Endodermal cell (in vitro differentiated cells): ENCODE results near the gene SLC27A2. TPM values are rescaled to one million over a fixed set of nuclear protein-coding genes. Genes with fewer than 3 reads are reported as not detected.

ENCODE experiments used
- DNase-seq: peaks from one replicate; pipeline ENCODE4 v3.0.0-alpha.2; 2017
- H3K27ac ChIP-seq: 2 replicates; pipeline ENCODE4 v1.5.1; 2013; ENCODE audit warnings: mild to moderate bottlenecking, low read depth, low read length, moderate library complexity
- H3K27me3 ChIP-seq: 2 replicates; pipeline ENCODE4 v1.6.1; 2013; ENCODE audit warnings: mild to moderate bottlenecking, low read length, moderate library complexity; ENCODE audit not compliant: insufficient read depth, control insufficient read depth, poor library complexity, severe bottlenecking
- H3K36me3 ChIP-seq: 2 replicates; pipeline ENCODE4 v1.7.0; 2013; ENCODE audit warnings: mild to moderate bottlenecking, low read length, moderate library complexity; ENCODE audit not compliant: control insufficient read depth, insufficient read depth
- H3K4me1 ChIP-seq: one replicate; pipeline ENCODE4 v1.7.0; 2013; ENCODE audit warnings: low read length; ENCODE audit not compliant: control insufficient read depth, insufficient read depth
- H3K4me3 ChIP-seq: 2 replicates; pipeline ENCODE4 v1.5.1; 2013; ENCODE audit warnings: mild to moderate bottlenecking, low read length, moderate library complexity
- H3K9ac ChIP-seq: 2 replicates; pipeline ENCODE4 v1.6.1; 2013; ENCODE audit warnings: mild to moderate bottlenecking, low read length, moderate library complexity; ENCODE audit not compliant: poor library complexity, severe bottlenecking; ENCODE audit errors: extremely low read depth
- H3K9me3 ChIP-seq: 2 replicates; pipeline ENCODE4 v1.6.1; 2013; ENCODE audit warnings: mild to moderate bottlenecking, low read length, moderate library complexity; ENCODE audit not compliant: control insufficient read depth
- H3K27ac Mint-ChIP-seq: 2 replicates; pipeline ENCODE4 v1.8.0; 2020; ENCODE audit warnings: mixed read lengths
- H3K27me3 Mint-ChIP-seq: 2 replicates; pipeline ENCODE4 v1.8.0; 2021; ENCODE audit warnings: mild to moderate bottlenecking, mixed read lengths; ENCODE audit not compliant: insufficient read depth
- H3K36me3 Mint-ChIP-seq: 2 replicates; pipeline ENCODE4 v1.8.0; 2020; ENCODE audit warnings: low read depth, mixed read lengths
- H3K4me1 Mint-ChIP-seq: 2 replicates; pipeline ENCODE4 v1.8.0; 2020; ENCODE audit warnings: mixed read lengths
- H3K4me3 Mint-ChIP-seq: 2 replicates; pipeline ENCODE4 v1.8.0; 2020; ENCODE audit warnings: mild to moderate bottlenecking, moderate library complexity, mixed read lengths
- H3K9me3 Mint-ChIP-seq: 2 replicates; pipeline ENCODE4 v1.8.0; 2020; ENCODE audit warnings: mild to moderate bottlenecking, mixed read lengths
- CTCF ChIP-seq: fragments of 200-600 bp; sonication (generic); conservative IDR thresholded peaks from 2 replicates; pipeline ENCODE4 v1.5.0; 2021; ENCODE audit warnings: antibody characterized with exemption, mild to moderate bottlenecking
- WGBS, 2 experiments: methylation state at CpG; one replicate each; pipeline versions ENCODE4 v1.1.5 to v1.1.7; 2013; ENCODE audit warnings: missing lambda C conversion rate in 2 of 2, mixed read lengths in 1 of 2; ENCODE audit not compliant: insufficient coverage in 1 of 2, insufficient read length in 1 of 2; 5-methylcytosine and 5-hydroxymethylcytosine counted together
- total RNA-seq, 2 donors: library from RNA; stranded (reverse); fragmentation: NEBNext Ultra II Directional in 1 of 2; extraction: Animal tissue kit (Norgen Biotek cat#: 25700) in 1 of 2; gene quantifications; 2 replicates in 1 of 2; 3 replicates in 1 of 2; pipeline ENCODE4 v1.2.1, GENCODE V29; 2021

Gene SLC27A2
- total RNA-seq, 2 donors from 2014 or later: 4.0 to 6.8 TPM

DNA sequence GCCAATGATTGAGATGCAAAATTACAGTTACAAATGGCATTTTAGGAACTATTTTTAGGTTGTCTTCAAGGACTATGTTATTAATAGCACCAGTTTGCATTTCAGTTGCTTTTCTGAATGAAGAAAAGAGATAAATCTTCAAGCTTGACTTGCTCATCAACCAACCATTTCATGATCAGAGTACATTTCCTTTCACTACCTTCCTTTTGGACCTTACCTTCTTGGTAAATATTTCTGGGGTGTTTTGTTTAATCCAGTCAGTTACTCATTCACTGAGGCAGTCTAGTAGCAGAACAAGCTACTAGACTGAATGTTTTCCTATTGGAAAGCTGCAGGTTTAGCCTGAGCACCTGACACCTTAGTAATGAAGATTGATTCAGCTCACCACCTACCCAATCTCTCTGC is 8.2 kb downstream of the SLC27A2 start:
- no peak overlapping the region for H3K4me3 Mint-ChIP-seq
- H3K9me3 Mint-ChIP-seq: no peaks in the 10 kb centered on the region
- DNase-seq: no peak
- no peak overlapping the region for H3K27ac Mint-ChIP-seq
- no peaks in the 10 kb centered on the region for H3K27me3 Mint-ChIP-seq
- no peaks in the 10 kb centered on the region for H3K36me3 Mint-ChIP-seq
- no peaks in the 10 kb centered on the region for H3K9me3 ChIP-seq
- no peak overlapping the region for H3K27ac ChIP-seq
- no peak for TF ChIP-seq CTCF
- H3K9ac ChIP-seq: no peak overlapping the region
- H3K27me3 ChIP-seq: no peaks in the 10 kb centered on the region
- no peaks in the 10 kb centered on the region for H3K36me3 ChIP-seq
- H3K4me3 ChIP-seq: no peak overlapping the region
- H3K4me1 Mint-ChIP-seq: no peaks in the 10 kb centered on the region
- no peaks in the 10 kb centered on the region for H3K4me1 ChIP-seq

- H3K4me3 ChIP-seq: no peak overlapping the region
- Mint-ChIP-seq H3K4me1 (no peaks in the 10 kb centered on the region), H3K27me3 (no peaks in the 10 kb centered on the region), H3K36me3 (no peaks in the 10 kb centered on the region), H3K9me3 (no peaks in the 10 kb centered on the region), H3K4me3 (no peak overlapping the region), H3K27ac (no peak overlapping the region)
- no peaks in the 10 kb centered on the region for H3K4me1 ChIP-seq
- no peak overlapping the region for H3K27ac ChIP-seq
- DNase-seq: no peak
- no peak for TF ChIP-seq CTCF
- 89 to 100% methylated on average over 1 of the region's 1 CpG for WGBS, 2 experiments
- H3K9ac ChIP-seq: no peak overlapping the region
- H3K9me3 ChIP-seq: no peaks in the 10 kb centered on the region
- H3K27me3 ChIP-seq: no peaks in the 10 kb centered on the region
- no peaks in the 10 kb centered on the region for H3K36me3 ChIP-seq
Observed at GRCh38 chr15:50190723-50191122, 8.7 kb downstream of the SLC27A2 start.

- Histone ChIP-seq H3K4me3 (no peak overlapping the region), H3K4me1 (no peaks in the 10 kb centered on the region), H3K9ac (no peak overlapping the region), H3K27ac (no peak overlapping the region), H3K27me3 (no peaks in the 10 kb centered on the region), H3K36me3 (no peaks in the 10 kb centered on the region), H3K9me3 (no peaks in the 10 kb centered on the region)
- Mint-ChIP-seq H3K4me3 (no peak overlapping the region), H3K9me3 (no peaks in the 10 kb centered on the region), H3K27me3 (no peaks in the 10 kb centered on the region), H3K27ac (no peak overlapping the region), H3K4me1 (no peaks in the 10 kb centered on the region), H3K36me3 (no peaks in the 10 kb centered on the region)
- DNase-seq: no peak
- no CpG with 5 or more reads among the region's 1 CpG for WGBS, 2 experiments
- no peak for TF ChIP-seq CTCF
Observed at GRCh38 chr15:50192164-50192563, 10.2 kb downstream of the SLC27A2 start.
